Muscle layer of colon (tissue), 2 donors: ENCODE results near the gene CROCC.

Experiments
- H3K27ac ChIP-seq: one replicate; pipeline ENCODE4 v1.7.0; 2013; ENCODE audit warnings: low read depth, mild to moderate bottlenecking, low read length, moderate library complexity
- H3K27me3 ChIP-seq, 2 donors: one replicate each; pipeline ENCODE4 v1.7.0; 2013; ENCODE audit warnings: low read length in 2 of 2, mild to moderate bottlenecking in 2 of 2; ENCODE audit not compliant: insufficient read depth in 2 of 2, control insufficient read depth in 1 of 2
- H3K36me3 ChIP-seq: one replicate; pipeline ENCODE4 v1.7.0; 2013; ENCODE audit warnings: mild to moderate bottlenecking, low read length; ENCODE audit not compliant: insufficient read depth
- H3K4me1 ChIP-seq: one replicate; pipeline ENCODE4 v1.7.0; 2013; ENCODE audit warnings: mild to moderate bottlenecking, low read length; ENCODE audit not compliant: insufficient read depth
- H3K4me3 ChIP-seq, 2 donors: one replicate each; pipeline ENCODE4 v1.7.0; 2013; ENCODE audit warnings: low read length in 2 of 2, low read depth in 1 of 2, mild to moderate bottlenecking in 1 of 2, moderate library complexity in 1 of 2
- H3K9ac ChIP-seq: one replicate; pipeline ENCODE4 v1.7.0; 2013; ENCODE audit warnings: low read length
- H3K9me3 ChIP-seq: one replicate; pipeline ENCODE4 v1.7.0; 2013; ENCODE audit warnings: mild to moderate bottlenecking, low read length
- donor health status: abdominal sarcoma.
- donor health status: Adenocarcinoma of cecum.

CROCC gene

GRCh38 chr1:16986560-16986959, 64.8 kb downstream of the CROCC start:
- H3K36me3 ChIP-seq, result peaks cover 5% of the 10 kb centered on the region
- H3K27ac ChIP-seq, result no peak overlapping the region

GRCh38 chr1:16986962-16987361, 65.2 kb downstream of the CROCC start:
- H3K9me3 ChIP-seq, result no peaks in the 10 kb centered on the region

More at GRCh38 chr1:16986560-16986959, 64.8 kb downstream of the CROCC start:
- H3K4me1 ChIP-seq, result no peaks in the 10 kb centered on the region
- H3K4me3 ChIP-seq, result no peak overlapping the region
- H3K9me3 ChIP-seq, result no peaks in the 10 kb centered on the region
- no peak overlapping the region for H3K9ac ChIP-seq
- H3K27me3 ChIP-seq, result no peaks in the 10 kb centered on the region

GRCh38 chr1:16988210-16988609, 66.5 kb downstream of the CROCC start:
- Histone ChIP-seq H3K9ac (no peak overlapping the region), H3K4me3 (no peak overlapping the region), H3K27me3 (no peaks in the 10 kb centered on the region), H3K4me1 (no peaks in the 10 kb centered on the region), H3K36me3 (peaks cover 5% of the 10 kb centered on the region), H3K9me3 (no peaks in the 10 kb centered on the region), H3K27ac (no peak overlapping the region)

More at GRCh38 chr1:16986962-16987361, 65.2 kb downstream of the CROCC start:
- Histone ChIP-seq H3K9ac (no peak overlapping the region), H3K4me3 (no peak overlapping the region), H3K27me3 (no peaks in the 10 kb centered on the region), H3K27ac (no peak overlapping the region), H3K36me3 (peaks cover 5% of the 10 kb centered on the region), H3K4me1 (no peaks in the 10 kb centered on the region)

- Histone ChIP-seq H3K9me3 (no peaks in the 10 kb centered on the region), H3K27ac (no peak overlapping the region), H3K27me3 (no peaks in the 10 kb centered on the region), H3K36me3 (peaks cover 5% of the 10 kb centered on the region), H3K9ac (no peak overlapping the region), H3K4me1 (no peaks in the 10 kb centered on the region), H3K4me3 (no peak overlapping the region)
Observed at GRCh38 chr1:16989676-16990391, 68.1 kb downstream of the CROCC start.

- Histone ChIP-seq H3K4me1 (no peaks in the 10 kb centered on the region), H3K9ac (no peak overlapping the region), H3K4me3 (no peak overlapping the region), H3K27me3 (no peaks in the 10 kb centered on the region), H3K36me3 (peaks cover 16% of the 10 kb centered on the region), H3K27ac (no peak overlapping the region), H3K9me3 (no peaks in the 10 kb centered on the region)
Observed at GRCh38 chr1:16991571-16991970, 69.8 kb downstream of the CROCC start.

GRCh38 chr1:16992102-16992501, 70.4 kb downstream of the CROCC start:
- Histone ChIP-seq H3K9me3 (no peaks in the 10 kb centered on the region), H3K4me3 (no peak overlapping the region), H3K36me3 (peaks cover 21% of the 10 kb centered on the region), H3K27ac (no peak overlapping the region), H3K4me1 (no peaks in the 10 kb centered on the region), H3K27me3 (no peaks in the 10 kb centered on the region), H3K9ac (no peak overlapping the region)

- Histone ChIP-seq H3K4me3 (no peak overlapping the region), H3K9me3 (no peaks in the 10 kb centered on the region), H3K27ac (no peak overlapping the region), H3K4me1 (no peaks in the 10 kb centered on the region), H3K9ac (no peak overlapping the region), H3K27me3 (no peaks in the 10 kb centered on the region), H3K36me3 (peaks cover 23% of the 10 kb centered on the region)
Observed at GRCh38 chr1:16992675-16993074, 70.9 kb downstream of the CROCC start.

- no peak overlapping the region for H3K27ac ChIP-seq
- H3K4me1 ChIP-seq, result no peaks in the 10 kb centered on the region
- H3K4me3 ChIP-seq, result no peak overlapping the region
- H3K9me3 ChIP-seq, result no peaks in the 10 kb centered on the region
- peaks cover 27% of the 10 kb centered on the region for H3K36me3 ChIP-seq
- H3K9ac ChIP-seq, result no peak overlapping the region
- H3K27me3 ChIP-seq, result no peaks in the 10 kb centered on the region
Observed at GRCh38 chr1:16993521-16994038, 71.8 kb downstream of the CROCC start.

- H3K4me3 ChIP-seq, result no peak overlapping the region
- H3K36me3 ChIP-seq, result peaks cover 31% of the 10 kb centered on the region
- no peaks in the 10 kb centered on the region for H3K9me3 ChIP-seq
- H3K27ac ChIP-seq, result no peak overlapping the region
- no peaks in the 10 kb centered on the region for H3K27me3 ChIP-seq
- no peak overlapping the region for H3K9ac ChIP-seq
- no peaks in the 10 kb centered on the region for H3K4me1 ChIP-seq
Observed at GRCh38 chr1:16996845-16997244, 75.1 kb downstream of the CROCC start.

GRCh38 chr1:16998589-16998988, 76.9 kb downstream of the CROCC start:
- no peaks in the 10 kb centered on the region for H3K9me3 ChIP-seq
- no peaks in the 10 kb centered on the region for H3K4me1 ChIP-seq
- peaks cover 44% of the 10 kb centered on the region for H3K36me3 ChIP-seq
- H3K9ac ChIP-seq, result no peak overlapping the region
- H3K4me3 ChIP-seq, result no peak overlapping the region
- no peaks in the 10 kb centered on the region for H3K27me3 ChIP-seq
- H3K27ac ChIP-seq, result no peak overlapping the region

- Histone ChIP-seq H3K9ac (no peak overlapping the region), H3K27ac (no peak overlapping the region), H3K4me1 (no peaks in the 10 kb centered on the region), H3K9me3 (no peaks in the 10 kb centered on the region), H3K36me3 (peaks cover 54% of the 10 kb centered on the region), H3K27me3 (no peaks in the 10 kb centered on the region), H3K4me3 (no peak overlapping the region)
Observed at GRCh38 chr1:16999863-17000262, 78.1 kb downstream of the CROCC start.
